GM12801 (cell line): Measurements from ENCODE around the gene FOXJ3.

ENCODE experiments used
- CTCF ChIP-seq: IDR thresholded peaks from one replicate; pipeline ENCODE4 v1.5.1; 2011; ENCODE audit warnings: control low read depth; ENCODE audit not compliant: insufficient read length; ENCODE audit errors: extremely low read depth

Gene FOXJ3

GRCh38 chr1:42264511-42265190, 70.4 kb downstream of the FOXJ3 start:
- TF ChIP-seq CTCF: no peak

GRCh38 chr1:42263019-42263418, 72.0 kb downstream of the FOXJ3 start:
- TF ChIP-seq CTCF: no peak

GRCh38 chr1:42260376-42261070, 74.5 kb downstream of the FOXJ3 start:
- no peak for TF ChIP-seq CTCF

- no peak for TF ChIP-seq CTCF
Observed at GRCh38 chr1:42259739-42260064, 75.3 kb downstream of the FOXJ3 start.

- TF ChIP-seq CTCF: no peak
Observed at GRCh38 chr1:42259059-42259738, 75.8 kb downstream of the FOXJ3 start.

- TF ChIP-seq CTCF: no peak
Observed at GRCh38 chr1:42258218-42258617, 76.8 kb downstream of the FOXJ3 start.

- TF ChIP-seq CTCF: no peak
Observed at GRCh38 chr1:42251042-42251441, 84.0 kb downstream of the FOXJ3 start.
